NCI-H1694 (cell line): Measurements from ENCODE around the gene IL10RB.

ENCODE experiments used
- DNase-seq: peaks from one replicate; lab custom pipeline; 2025; lab: John Stamatoyannopoulos, UW

The IL10RB gene

GRCh38 chr21:33267250-33267649 lies 1.1 kb downstream of the IL10RB start:
- no peak for DNase-seq

DNA sequence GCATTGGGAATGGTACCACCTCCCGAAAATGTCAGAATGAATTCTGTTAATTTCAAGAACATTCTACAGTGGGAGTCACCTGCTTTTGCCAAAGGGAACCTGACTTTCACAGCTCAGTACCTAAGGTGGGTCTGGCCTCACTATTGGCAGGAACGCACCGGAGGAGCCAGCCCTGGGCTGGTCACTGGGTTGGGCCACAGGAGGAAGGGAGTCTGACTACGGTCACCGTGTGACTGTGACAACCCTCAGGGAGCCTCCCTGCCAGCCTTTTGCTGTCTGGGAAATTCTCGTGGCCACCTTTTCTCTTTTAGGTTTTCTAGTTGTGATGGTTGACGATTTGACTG lies 2.2 kb downstream of the IL10RB start:
- no peak for DNase-seq

DNA sequence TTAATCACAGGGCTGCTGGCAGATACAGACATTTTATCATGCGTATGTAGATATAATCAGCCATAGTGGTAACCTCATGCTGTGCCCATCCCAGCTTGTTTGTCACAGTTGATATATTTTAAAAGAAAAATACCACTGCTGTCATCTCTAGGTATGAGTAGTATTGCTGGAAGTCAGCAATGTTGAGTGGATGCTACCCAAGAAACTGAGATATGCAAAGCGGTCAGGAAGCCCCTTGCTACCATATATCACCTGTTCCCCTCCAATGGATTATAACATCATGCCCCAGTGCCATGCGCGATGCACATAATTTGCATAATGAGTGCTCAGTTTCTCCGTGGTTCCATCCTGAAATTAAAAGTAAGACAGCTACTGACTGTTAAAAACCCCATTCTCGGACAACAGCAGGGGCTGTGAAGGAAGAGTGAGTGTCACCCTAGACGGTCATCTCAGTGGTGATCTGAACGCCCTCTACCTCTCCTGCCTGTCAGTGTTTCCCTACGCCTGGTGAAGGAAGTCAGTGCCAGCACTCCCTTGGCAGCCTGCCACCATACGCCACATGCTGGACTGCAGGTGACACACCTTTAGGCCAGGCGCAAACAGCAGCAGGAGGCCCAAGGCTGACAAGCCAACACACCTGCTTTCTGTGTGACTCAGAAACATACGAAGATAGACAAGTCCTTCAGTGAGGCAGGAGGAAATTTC lies 2.7 kb downstream of the IL10RB start:
- no peak for DNase-seq

GRCh38 chr21:33270986-33271385 lies 4.8 kb downstream of the IL10RB start:
- DNase-seq, result no peak

DNA sequence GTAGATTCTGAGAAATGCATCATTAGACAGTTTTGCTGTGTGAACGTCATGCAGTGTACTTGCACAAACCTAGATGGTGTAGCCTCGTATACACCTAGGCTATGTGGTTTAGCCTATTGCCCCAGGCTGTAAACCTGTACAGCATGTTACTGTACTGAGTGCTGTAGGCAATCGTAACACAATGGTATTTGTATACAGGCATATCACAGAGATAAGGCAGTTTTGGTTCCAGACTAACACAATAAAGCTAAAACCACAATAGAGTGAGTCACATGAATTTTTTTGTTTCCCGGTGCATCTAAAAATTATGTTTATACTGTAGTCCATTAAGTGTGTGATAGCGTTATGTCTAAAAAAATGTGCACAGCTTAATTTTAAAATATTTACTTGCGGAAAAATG lies 6.9 kb downstream of the IL10RB start:
- DNase-seq, result no peak

GRCh38 chr21:33278721-33279120 lies 12.6 kb downstream of the IL10RB start:
- no peak for DNase-seq

GRCh38 chr21:33279330-33279820 lies 13.2 kb downstream of the IL10RB start:
- DNase-seq, result no peak

DNA sequence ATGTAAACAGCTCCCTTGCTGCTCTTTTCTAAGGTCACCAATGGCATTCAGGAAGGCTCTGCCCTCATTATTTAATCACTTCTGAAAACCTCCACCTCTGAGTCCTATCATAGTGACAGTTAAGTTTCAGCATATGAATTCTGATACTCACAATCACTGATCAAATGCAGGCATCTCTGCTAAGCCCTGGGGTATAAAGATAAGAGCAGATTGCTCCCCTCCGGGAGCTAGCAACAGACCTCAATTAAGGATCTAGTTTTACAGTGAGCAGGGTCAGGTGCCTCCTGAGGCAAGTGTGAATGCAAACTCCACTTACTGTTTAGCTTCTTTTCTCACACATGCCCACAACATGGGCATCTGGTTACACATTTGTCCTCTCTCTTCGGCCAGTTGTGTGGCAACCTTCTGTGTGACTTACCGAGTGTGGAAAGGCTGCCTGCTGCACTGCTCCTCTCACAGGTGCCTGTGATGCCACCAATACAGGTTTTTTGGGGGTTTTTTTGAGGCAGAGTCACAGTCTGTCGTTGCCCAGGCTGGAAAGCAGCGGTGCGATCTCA lies 15.0 kb downstream of the IL10RB start:
- DNase-seq, result no peak

GRCh38 chr21:33283203-33283602 lies 17.0 kb downstream of the IL10RB start:
- DNase-seq, result no peak

- DNase-seq, result no peak
These were observed 19.9 kb downstream of the IL10RB start for GRCh38 chr21:33286076-33286475.

- DNase-seq, result no peak
These were observed 20.7 kb downstream of the IL10RB start for GRCh38 chr21:33286600-33287456.

GRCh38 chr21:33289199-33289819 lies 23.1 kb downstream of the IL10RB start:
- no peak for DNase-seq

DNA sequence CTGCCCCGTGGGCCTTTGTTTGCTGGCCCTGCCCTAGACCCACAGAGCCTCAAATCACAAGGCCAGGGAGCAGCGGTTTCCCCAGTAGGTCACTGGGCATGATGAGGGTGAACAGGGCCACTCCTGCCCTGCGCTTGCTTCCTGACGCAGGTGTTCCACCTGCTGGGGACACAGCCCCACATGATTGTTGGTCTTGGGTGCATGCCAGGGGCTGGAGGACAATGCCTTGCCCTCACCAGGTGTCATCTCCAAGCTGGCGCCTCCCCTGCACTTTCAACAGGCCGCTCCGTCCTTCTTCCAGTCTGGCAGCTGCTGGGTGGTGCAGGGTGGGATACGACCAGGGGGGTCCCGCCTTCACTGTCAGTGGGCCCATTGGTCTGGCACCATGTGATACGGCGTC lies 24.3 kb downstream of the IL10RB start:
- DNase-seq, result no peak

DNA sequence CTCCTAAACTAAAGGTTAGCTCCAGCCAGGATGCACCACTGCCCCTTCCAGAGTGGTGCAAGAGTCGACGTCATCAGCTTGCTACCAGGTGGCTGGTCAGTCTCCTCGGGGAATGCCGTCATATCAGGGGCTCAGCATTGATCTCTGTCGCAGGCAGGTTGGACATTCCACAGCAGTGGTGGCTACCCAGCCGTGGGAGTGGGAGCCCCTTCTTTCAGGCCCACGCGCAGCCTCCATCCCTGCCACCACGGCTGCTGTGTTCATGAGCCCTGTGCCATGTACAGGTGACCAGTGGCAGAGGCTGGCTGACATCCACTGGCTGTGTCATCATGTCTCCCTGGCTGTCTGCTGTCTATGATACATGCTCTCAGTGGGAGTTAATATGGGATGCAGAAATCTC lies 25.5 kb downstream of the IL10RB start:
- no peak for DNase-seq

- no peak for DNase-seq
These were observed 26.6 kb downstream of the IL10RB start for GRCh38 chr21:33292724-33293123.

DNA sequence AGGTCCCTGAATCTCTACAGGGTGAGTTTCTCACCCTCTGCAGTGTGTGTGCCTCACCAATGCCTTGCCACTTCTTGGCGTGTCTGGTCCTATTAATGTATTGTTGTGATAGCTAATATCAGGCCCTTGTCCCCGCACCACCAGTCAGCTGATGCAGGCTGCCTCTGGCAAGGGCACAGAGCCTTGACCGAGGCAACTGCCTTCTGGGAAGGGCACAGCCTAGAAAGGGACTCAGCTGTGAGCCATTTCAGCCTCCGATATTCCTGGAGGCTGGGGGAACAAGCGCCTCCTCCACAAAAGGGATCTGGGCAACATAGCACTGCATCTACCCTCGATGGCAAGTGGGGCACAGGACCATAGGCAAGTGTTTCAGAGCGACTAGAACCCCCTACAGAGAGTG lies 27.0 kb downstream of the IL10RB start:
- DNase-seq, result no peak

- DNase-seq, result no peak
These were observed 27.6 kb downstream of the IL10RB start for GRCh38 chr21:33293811-33294216.

- DNase-seq, result no peak
These were observed 30.0 kb downstream of the IL10RB start for GRCh38 chr21:33296156-33296555.

- DNase-seq, result no peak
These were observed 33.1 kb downstream of the IL10RB start for GRCh38 chr21:33299181-33299752.

- DNase-seq, result no peak
These were observed 34.8 kb downstream of the IL10RB start for GRCh38 chr21:33300701-33301631.

GRCh38 chr21:33301632-33302002 lies 35.5 kb downstream of the IL10RB start:
- DNase-seq, result no peak
